Neutrophil (primary cell): Measurements from ENCODE around the gene CAMK2G.

ENCODE experiments used
- H3K27ac ChIP-seq: fragments of 200-600 bp; sonication (generic); 2 replicates; pipeline ENCODE4 v1.5.1; 2016; ENCODE audit warnings: mild to moderate bottlenecking, moderate library complexity
- H3K27me3 ChIP-seq: fragments of 200-600 bp; sonication (generic); 2 replicates; pipeline ENCODE4 v1.6.0; 2016; ENCODE audit warnings: mild to moderate bottlenecking
- H3K36me3 ChIP-seq: fragments of 200-600 bp; sonication (generic); 2 replicates; pipeline ENCODE4 v1.5.1; 2017
- H3K4me1 ChIP-seq, 2 experiments: fragments of 200-600 bp in 1 of 2; sonication (generic) in 1 of 2; 1 replicate in 1 of 2; 2 replicates in 1 of 2; pipeline versions ENCODE4 v1.5.1 to v1.6.1; 2013 to 2016; ENCODE audit warnings: low read depth in 1 of 2, low read length in 1 of 2, mild to moderate bottlenecking in 1 of 2, moderate library complexity in 1 of 2; ENCODE audit not compliant: control insufficient read depth in 1 of 2, insufficient read depth in 1 of 2
- H3K4me3 ChIP-seq, 2 experiments: fragments of 200-600 bp in 1 of 2; sonication (generic) in 1 of 2; 1 replicate in 1 of 2; 2 replicates in 1 of 2; pipeline ENCODE4 v1.5.1; 2013 to 2016; ENCODE audit warnings: low read depth in 1 of 2, low read length in 1 of 2, mild to moderate bottlenecking in 1 of 2, moderate library complexity in 1 of 2
- H3K9me3 ChIP-seq: fragments of 200-600 bp; sonication (generic); 2 replicates; pipeline ENCODE4 v1.5.1; 2016
- CTCF ChIP-seq: fragments of 200-600 bp; sonication (generic); IDR thresholded peaks from 2 replicates; pipeline ENCODE4 v1.5.1; 2016; ENCODE audit warnings: antibody characterized with exemption

CAMK2G gene

GRCh38 chr10:73866621-73867020, 7.7 kb downstream of the CAMK2G start:
- H3K27ac ChIP-seq: peak overlapping the region; percentile 99
- H3K4me3 ChIP-seq: peak overlapping the region; percentile 66 to 71
- no peaks in the 10 kb centered on the region for H3K9me3 ChIP-seq
- H3K4me1 ChIP-seq: peaks cover 98 to 99% of the 10 kb centered on the region in 2 experiments
- peaks cover 53% of the 10 kb centered on the region for H3K36me3 ChIP-seq
- H3K27me3 ChIP-seq: no peaks in the 10 kb centered on the region
- no peak for TF ChIP-seq CTCF

- TF ChIP-seq CTCF: peak; percentile 61
- peaks cover 47% of the 10 kb centered on the region for H3K36me3 ChIP-seq
- peaks cover 98 to 99% of the 10 kb centered on the region in 2 experiments for H3K4me1 ChIP-seq
- peak overlapping the region; percentile 66 to 71 for H3K4me3 ChIP-seq
- no peaks in the 10 kb centered on the region for H3K27me3 ChIP-seq
- H3K27ac ChIP-seq: peak overlapping the region; percentile 99
- H3K9me3 ChIP-seq: no peaks in the 10 kb centered on the region
Measured at GRCh38 chr10:73865459-73866442, 8.6 kb downstream of the CAMK2G start.

GRCh38 chr10:73865107-73865458, 9.3 kb downstream of the CAMK2G start:
- Histone ChIP-seq H3K4me3 (peak overlapping the region; percentile 66 to 71), H3K4me1 (peaks cover 91 to 98% of the 10 kb centered on the region in 2 experiments), H3K27ac (peak overlapping the region; percentile 99), H3K27me3 (no peaks in the 10 kb centered on the region), H3K36me3 (peaks cover 47% of the 10 kb centered on the region), H3K9me3 (no peaks in the 10 kb centered on the region)
- TF ChIP-seq CTCF: no peak

- Histone ChIP-seq H3K4me3 (peak overlapping the region in 1 of 2 experiments; percentile 71), H3K9me3 (no peaks in the 10 kb centered on the region), H3K27ac (peak overlapping the region; percentile 99), H3K27me3 (no peaks in the 10 kb centered on the region), H3K36me3 (peaks cover 47% of the 10 kb centered on the region), H3K4me1 (peaks cover 90 to 99% of the 10 kb centered on the region in 2 experiments)
- TF ChIP-seq CTCF: no peak
Measured at GRCh38 chr10:73864229-73864628, 10.1 kb downstream of the CAMK2G start.

GRCh38 chr10:73863039-73863817, 11.1 kb downstream of the CAMK2G start:
- H3K36me3 ChIP-seq: peaks cover 46% of the 10 kb centered on the region
- H3K9me3 ChIP-seq: no peaks in the 10 kb centered on the region
- H3K27me3 ChIP-seq: no peaks in the 10 kb centered on the region
- peak overlapping the region; percentile 99 for H3K27ac ChIP-seq
- H3K4me3 ChIP-seq: peak overlapping the region in 1 of 2 experiments; percentile 30
- H3K4me1 ChIP-seq: peaks cover 90 to 99% of the 10 kb centered on the region in 2 experiments
- TF ChIP-seq CTCF: no peak
